ENCODE results near the gene SCN8A. TPM values are rescaled to one million over a fixed set of nuclear protein-coding genes. Genes with fewer than 3 reads are reported as not detected.
"Not testable (repeated sequence)": the region's sequence is repeated elsewhere in the genome, so short reads cannot be mapped to it uniquely, and the experiment has no call there.

Gene SCN8A
- total RNA-seq, 3 donors from 2014 or later (not counting 1 experiment from before 2014, with no cell fraction given) = 0.42 to 0.66 (median 0.65) TPM

GRCh38 chr12:51548241-51548640, 42.8 kb upstream of the SCN8A start:
- peaks cover 28 to 43% of the 10 kb centered on the region in 2 donors for H3K27me3 Mint-ChIP-seq (ENCODE audit: low read depth in 2 of 2)

GRCh38 chr12:51549637-51550036, 41.4 kb upstream of the SCN8A start:
- no peak overlapping the region for H3K27ac Mint-ChIP-seq
- H3K9me3 Mint-ChIP-seq = no peaks in the 10 kb centered on the region
- Histone ChIP-seq H3K9me3 (ENCODE audit: control insufficient read depth, insufficient read depth, low read length) (no peaks in the 10 kb centered on the region), H3K4me3 (ENCODE audit: low read length) (no peak overlapping the region), H3K36me3 (ENCODE audit: control insufficient read depth, insufficient read depth, low read length) (no peaks in the 10 kb centered on the region), H3K27ac (ENCODE audit: low read length) (no peak overlapping the region), H3K27me3 (ENCODE audit: control insufficient read depth, insufficient read depth, low read length) (peaks cover 2% of the 10 kb centered on the region), H3K4me1 (ENCODE audit: control insufficient read depth, insufficient read depth, low read length) (no peaks in the 10 kb centered on the region)
- no peaks in the 10 kb centered on the region for H3K36me3 Mint-ChIP-seq
- intact Hi-C loops (cut with micrococcal nuclease) = no loop called here
- H3K4me3 Mint-ChIP-seq = no peak overlapping the region
- DNase-seq (no peak), ATAC-seq (no peak)
- H3K4me1 Mint-ChIP-seq = no peaks in the 10 kb centered on the region
- peaks cover 28 to 52% of the 10 kb centered on the region in 2 donors for H3K27me3 Mint-ChIP-seq (ENCODE audit: low read depth in 2 of 2)
- TF ChIP-seq CTCF (IDR thresholded peaks at IDR 0.05) = no peak
- WGBS (ENCODE audit: insufficient coverage) = 94% methylated on average over 8 of the region's 8 CpGs

More at GRCh38 chr12:51548241-51548640, 42.8 kb upstream of the SCN8A start:
- peaks cover 2% of the 10 kb centered on the region for H3K27me3 ChIP-seq (ENCODE audit: control insufficient read depth, insufficient read depth, low read length)
- H3K27ac ChIP-seq (ENCODE audit: low read length) = no peak overlapping the region
- no peak overlapping the region for H3K4me3 Mint-ChIP-seq
- H3K9me3 Mint-ChIP-seq = no peaks in the 10 kb centered on the region
- no peak for ATAC-seq
- H3K36me3 ChIP-seq (ENCODE audit: control insufficient read depth, insufficient read depth, low read length) = no peaks in the 10 kb centered on the region
- no peaks in the 10 kb centered on the region for H3K4me1 Mint-ChIP-seq
- no peak for DNase-seq
- TF ChIP-seq CTCF (IDR thresholded peaks at IDR 0.05) = no peak
- H3K4me1 ChIP-seq (ENCODE audit: control insufficient read depth, insufficient read depth, low read length) = no peaks in the 10 kb centered on the region
- H3K4me3 ChIP-seq (ENCODE audit: low read length) = no peak overlapping the region
- intact Hi-C loops (cut with micrococcal nuclease) = no loop called here
- WGBS (ENCODE audit: insufficient coverage) = 84% methylated on average over 2 of the region's 2 CpGs
- no peak overlapping the region for H3K27ac Mint-ChIP-seq
- H3K36me3 Mint-ChIP-seq = no peaks in the 10 kb centered on the region
- no peaks in the 10 kb centered on the region for H3K9me3 ChIP-seq (ENCODE audit: control insufficient read depth, insufficient read depth, low read length)

- H3K4me1 Mint-ChIP-seq; H3K36me3 Mint-ChIP-seq; DNase-seq; H3K4me3 ChIP-seq (ENCODE audit: low read length); H3K36me3 ChIP-seq (ENCODE audit: control insufficient read depth, insufficient read depth, low read length); H3K27ac ChIP-seq (ENCODE audit: low read length); H3K4me3 Mint-ChIP-seq; H3K27me3 ChIP-seq (ENCODE audit: control insufficient read depth, insufficient read depth, low read length); H3K9me3 Mint-ChIP-seq; intact Hi-C loops (cut with micrococcal nuclease); ATAC-seq; H3K4me1 ChIP-seq (ENCODE audit: control insufficient read depth, insufficient read depth, low read length); H3K9me3 ChIP-seq (ENCODE audit: control insufficient read depth, insufficient read depth, low read length); H3K27ac Mint-ChIP-seq: not testable (repeated sequence)
- peaks cover 2 to 16% of the 10 kb centered on the region in 2 donors for H3K27me3 Mint-ChIP-seq (ENCODE audit: low read depth in 2 of 2)
- WGBS (ENCODE audit: insufficient coverage) = 91% methylated on average over 6 of the region's 28 CpGs
Measured at GRCh38 chr12:51568271-51569032, 22.6 kb upstream of the SCN8A start.

- 82% methylated on average over 6 of the region's 6 CpGs for WGBS (ENCODE audit: insufficient coverage)
- intact Hi-C loops (cut with micrococcal nuclease) = no loop called here
- no peak for ATAC-seq
Measured at GRCh38 chr12:51579321-51579850, 11.6 kb upstream of the SCN8A start.

More at GRCh38 chr12:51579321-51579850, 11.6 kb upstream of the SCN8A start:
- H3K4me1 ChIP-seq (ENCODE audit: control insufficient read depth, insufficient read depth, low read length) = no peaks in the 10 kb centered on the region
- no peaks in the 10 kb centered on the region for H3K9me3 ChIP-seq (ENCODE audit: control insufficient read depth, insufficient read depth, low read length)
- peaks cover 0 to 2% of the 10 kb centered on the region in 2 donors for H3K9me3 Mint-ChIP-seq
- DNase-seq = no peak
- no peak overlapping the region for H3K4me3 ChIP-seq (ENCODE audit: low read length)
- H3K27ac Mint-ChIP-seq = no peak overlapping the region
- no peak overlapping the region for H3K4me3 Mint-ChIP-seq
- H3K4me1 Mint-ChIP-seq = no peaks in the 10 kb centered on the region
- no peaks in the 10 kb centered on the region for H3K36me3 ChIP-seq (ENCODE audit: control insufficient read depth, insufficient read depth, low read length)
- H3K27me3 Mint-ChIP-seq (ENCODE audit: low read depth in 2 of 2) = peaks cover 14 to 60% of the 10 kb centered on the region in 2 donors
- no peaks in the 10 kb centered on the region for H3K36me3 Mint-ChIP-seq
- H3K27me3 ChIP-seq (ENCODE audit: control insufficient read depth, insufficient read depth, low read length) = peaks cover 10% of the 10 kb centered on the region
- H3K27ac ChIP-seq (ENCODE audit: low read length) = no peak overlapping the region
- no peak for TF ChIP-seq CTCF (IDR thresholded peaks at IDR 0.05)
